HG03108 (cell line): ENCODE data around the gene SLC12A8.
A peak's percentile ranks its signal among the peaks of the same experiment; 100 is the strongest.

ENCODE experiments used
- ATAC-seq: cut with Tn5 transposase; IDR thresholded peaks from one replicate; pipeline ENCODE4 v1.9.1; 2021; ENCODE audit warnings: moderate library complexity; ENCODE audit not compliant: unreplicated experiment

SLC12A8 gene

DNA sequence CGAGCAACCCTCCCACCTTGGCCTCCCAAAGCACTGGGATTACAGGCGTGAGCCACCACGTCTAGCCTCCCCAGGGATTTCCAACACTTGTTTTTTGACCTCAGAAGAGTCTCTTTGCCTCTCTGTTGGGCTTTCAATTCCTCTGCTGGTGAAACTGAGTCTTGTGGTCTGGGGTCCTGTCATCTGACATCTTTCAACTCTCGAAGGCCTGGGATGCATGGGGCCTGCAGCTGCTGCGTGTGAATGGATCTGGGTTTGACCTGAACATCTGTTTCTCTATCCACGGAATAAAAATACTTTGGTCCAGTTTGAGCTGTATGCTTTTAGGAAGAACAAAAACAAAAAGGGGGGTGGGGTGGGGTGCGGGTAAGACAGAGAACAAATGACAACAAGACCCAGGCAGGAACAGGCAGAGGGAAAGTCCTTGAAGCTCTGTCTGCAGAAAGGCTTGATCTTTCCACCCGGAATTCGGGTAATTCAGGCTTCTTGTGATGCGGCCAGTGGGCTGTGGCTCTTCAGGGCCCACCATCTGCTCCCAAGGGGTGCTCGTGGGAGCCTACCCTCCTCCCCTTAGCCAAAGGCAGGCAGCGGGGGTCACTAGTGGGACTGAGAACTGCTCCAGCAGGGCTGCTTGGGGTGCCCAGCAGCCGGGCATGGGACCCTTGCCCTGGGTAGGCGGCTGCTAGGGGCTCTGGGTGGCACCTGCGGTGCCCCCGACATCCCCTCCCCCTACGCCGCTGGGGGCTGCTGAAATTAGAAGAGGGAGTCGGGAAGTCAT is 71.5 kb downstream of the SLC12A8 start:
- ATAC-seq, result peak; percentile 10

DNA sequence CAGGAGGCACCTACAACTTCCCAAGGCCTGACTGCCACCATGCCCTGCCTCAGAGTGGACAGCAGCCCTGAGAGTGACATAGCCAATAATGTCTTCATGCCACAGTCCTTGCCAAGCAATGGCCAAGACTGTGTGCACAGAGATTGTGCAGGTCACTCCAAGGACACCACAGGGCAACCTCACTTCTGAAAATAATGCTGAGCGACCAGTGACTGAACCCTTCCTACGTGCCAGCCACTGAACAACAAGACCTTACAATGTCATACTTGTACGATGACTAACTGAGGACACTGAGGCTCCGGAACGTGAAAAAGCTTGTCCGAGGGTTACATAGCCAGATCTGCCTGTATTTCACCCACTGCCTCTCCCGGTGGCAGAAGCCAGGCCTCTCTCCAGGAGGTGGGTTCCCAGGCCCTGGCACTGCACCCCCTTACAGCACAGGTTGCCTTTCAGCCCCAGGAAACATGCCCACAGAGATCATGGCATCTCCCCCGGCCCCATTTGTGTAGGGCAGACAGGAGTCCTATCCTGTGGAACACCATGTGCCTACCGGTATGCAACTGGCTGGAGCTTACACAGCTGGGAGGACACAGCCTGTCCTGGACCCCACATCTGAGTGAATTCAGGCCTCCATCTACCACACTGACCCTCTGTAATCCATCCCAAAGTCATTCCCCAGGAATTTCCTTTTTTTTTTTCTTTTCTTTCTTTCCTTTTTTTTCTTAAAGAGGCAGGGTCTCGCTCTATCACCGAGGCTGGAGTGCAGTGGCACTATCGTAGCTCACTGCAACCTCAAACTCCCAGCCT is 72.3 kb downstream of the SLC12A8 start:
- no peak for ATAC-seq

DNA sequence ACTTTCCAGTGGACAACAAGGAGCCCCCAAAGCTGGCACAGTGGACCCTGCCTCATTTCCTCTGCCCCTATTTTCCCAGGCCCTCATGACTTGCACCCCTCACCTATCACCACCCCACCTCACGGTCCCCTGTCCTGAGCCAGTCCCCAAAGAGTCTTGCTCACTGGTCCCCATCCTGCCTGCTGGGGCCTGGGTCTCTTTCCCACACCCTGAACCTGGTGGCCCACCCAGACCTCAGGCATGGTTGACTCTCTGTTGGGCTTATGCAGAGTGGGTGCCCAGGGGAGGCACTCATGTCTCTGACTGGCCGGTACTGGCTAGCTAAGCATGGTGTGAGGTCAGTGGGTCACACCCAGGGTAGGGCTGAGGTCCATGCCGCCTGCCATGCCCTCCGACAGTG is 73.2 kb downstream of the SLC12A8 start:
- ATAC-seq, result no peak

DNA sequence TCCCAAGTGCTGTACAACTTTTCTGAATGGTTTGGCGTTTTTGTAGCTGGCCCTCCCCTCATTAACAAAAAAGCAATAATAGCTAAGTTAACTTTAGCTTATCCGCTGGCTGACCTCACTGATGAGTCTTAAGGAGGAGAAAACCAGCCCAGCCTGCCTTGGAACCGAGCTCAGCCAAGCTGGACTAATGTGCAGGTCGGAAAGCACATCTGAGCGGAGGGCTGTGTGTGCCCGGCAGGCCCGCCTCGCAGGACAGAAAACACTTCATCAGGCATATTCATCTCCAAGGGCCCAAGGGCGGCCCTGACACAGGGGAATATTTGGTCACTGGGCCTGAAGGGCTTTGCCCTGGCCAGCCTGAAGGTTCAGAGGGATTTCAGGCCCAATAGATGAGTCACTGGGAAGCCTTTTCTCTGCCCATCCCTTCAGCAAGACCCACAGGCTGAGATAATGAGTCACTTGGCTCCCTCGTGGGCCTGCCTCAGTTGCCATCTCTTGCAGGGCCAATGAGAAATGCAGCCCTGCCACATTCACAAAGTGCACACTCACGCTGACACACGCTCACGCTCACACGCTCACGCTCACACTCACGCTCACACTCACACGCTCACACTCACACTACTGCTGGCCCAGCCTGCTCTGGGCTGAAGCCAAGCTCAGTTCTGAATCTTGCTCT is 75.1 kb downstream of the SLC12A8 start:
- no peak for ATAC-seq

DNA sequence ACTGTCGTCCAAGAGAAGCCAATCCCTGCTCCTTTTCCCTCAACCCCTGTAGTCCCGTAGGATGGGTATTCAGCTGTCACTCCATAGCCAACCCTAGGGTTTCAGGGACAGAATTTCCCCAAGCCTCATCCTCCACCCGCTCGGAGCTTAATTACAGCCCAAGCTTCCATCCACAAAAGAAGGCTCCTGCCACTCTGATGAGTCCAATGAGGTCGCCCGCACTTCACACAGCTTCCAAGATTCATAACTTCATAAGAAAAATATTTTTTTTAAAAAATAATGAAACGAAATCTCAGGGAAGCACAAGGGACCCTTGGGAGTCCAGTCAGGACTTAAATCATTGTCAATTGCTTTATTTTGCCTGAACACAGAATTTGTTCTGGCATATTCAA is 75.6 kb downstream of the SLC12A8 start:
- ATAC-seq, result no peak

DNA sequence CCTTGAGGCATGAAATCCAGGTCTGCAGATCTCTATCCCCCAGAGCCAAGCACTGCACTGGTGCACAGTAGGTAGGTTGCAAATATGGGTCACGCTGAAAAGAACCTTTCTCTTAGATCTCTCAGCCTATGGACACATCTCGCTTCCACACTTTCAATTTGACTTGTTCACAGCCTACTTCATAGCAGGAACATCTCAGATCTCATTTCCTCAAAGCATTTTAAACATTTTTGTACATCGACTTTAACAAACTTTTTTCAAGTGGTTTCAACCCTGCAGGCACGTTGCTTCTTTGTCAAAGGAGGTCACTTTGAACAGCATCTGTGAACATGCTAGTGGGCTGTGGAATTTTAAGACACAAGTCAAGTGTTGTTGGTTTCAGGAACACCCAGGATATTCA is 76.0 kb downstream of the SLC12A8 start:
- no peak for ATAC-seq

DNA sequence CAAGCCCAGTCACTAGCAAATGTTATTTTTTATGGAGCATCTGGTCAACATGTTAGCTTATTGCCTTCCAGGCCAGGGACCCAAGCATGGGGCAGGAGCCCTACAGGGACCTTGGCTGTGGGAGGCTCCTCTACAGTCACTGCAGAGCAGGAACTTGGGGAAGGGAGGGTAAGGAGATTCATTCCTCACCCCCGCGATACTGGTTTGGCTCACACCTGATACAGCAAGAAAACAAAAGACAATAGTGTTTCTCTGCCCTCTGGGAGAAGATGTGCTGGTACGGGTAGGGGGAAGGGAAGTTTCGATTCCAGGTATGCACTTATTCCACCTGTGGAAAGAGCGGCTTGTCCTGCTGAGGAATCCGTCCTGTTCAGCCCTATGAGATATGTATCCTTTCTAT is 77.6 kb downstream of the SLC12A8 start:
- no peak for ATAC-seq

DNA sequence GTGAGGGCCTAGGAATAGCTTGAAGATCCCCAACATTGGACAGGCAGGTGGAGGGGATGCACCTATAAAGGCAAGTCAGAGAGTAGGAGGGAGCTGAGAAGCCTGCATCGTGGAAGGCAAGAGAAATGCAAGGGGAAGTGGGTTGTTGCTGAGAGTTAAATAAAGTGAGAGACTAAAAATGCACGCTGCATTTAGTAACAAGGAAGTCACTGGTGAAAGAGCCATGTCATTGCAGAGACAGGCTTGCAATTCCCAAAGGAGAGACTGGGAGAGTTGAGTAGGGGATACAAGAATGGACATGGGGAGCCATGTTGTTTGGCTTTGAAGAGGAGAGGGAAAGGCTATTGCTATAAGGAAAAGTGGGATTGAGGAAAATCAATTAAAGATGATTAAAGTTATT is 79.7 kb downstream of the SLC12A8 start:
- ATAC-seq, result no peak

DNA sequence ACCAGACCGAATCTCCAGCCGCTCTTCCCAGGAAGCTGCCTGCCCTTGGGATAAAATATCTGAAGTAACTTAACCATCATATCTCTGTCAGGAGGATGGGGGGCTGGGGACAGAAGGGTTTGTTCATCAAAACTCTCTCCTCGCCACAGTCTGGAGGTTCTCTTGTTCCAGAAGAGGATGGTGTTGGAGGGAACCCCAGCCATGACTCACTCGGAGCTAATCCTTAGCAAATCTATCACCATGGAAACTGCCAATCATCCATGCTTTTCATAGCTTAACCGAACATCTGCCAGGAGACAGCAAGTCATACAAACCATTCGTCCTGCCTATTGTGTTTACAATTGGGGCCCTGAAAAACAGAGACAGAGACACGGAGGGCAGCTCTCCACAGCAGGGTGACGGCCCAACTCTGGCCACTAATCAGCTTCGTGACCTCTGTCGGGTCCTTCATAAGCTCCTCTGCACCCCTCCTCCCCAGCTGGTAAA is 83.0 kb downstream of the SLC12A8 start:
- ATAC-seq, result no peak

DNA sequence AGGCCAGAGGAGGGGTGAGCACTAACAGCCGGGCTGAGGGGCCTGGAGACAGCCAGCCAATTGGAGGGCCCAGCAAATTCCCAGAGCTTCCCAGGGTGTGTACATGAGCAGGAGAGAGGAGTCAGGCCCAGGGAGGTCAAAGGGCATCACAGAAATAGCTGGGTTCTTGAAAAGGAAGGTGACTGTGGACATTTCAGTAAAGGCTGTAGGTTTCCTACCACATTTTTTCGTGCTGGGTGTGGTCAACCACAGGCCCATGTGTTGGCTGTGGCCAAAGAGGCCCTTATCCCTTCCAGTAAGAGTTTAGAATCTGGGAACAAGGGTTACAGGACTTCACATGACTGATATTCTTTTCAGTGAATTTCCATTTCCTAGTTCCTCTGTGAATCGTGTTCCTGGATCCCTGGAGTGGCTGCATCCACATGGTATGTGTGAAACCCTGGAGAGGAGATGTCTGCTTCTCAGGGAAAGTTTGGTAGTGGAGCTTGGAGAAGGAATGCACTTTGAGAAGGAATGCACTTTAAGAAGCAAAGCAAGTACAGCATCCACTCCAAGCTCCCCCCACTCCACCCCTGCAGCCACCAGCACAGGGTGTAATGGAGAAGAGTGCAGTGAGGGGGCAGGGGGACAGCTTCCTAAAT is 83.6 kb downstream of the SLC12A8 start:
- no peak for ATAC-seq

DNA sequence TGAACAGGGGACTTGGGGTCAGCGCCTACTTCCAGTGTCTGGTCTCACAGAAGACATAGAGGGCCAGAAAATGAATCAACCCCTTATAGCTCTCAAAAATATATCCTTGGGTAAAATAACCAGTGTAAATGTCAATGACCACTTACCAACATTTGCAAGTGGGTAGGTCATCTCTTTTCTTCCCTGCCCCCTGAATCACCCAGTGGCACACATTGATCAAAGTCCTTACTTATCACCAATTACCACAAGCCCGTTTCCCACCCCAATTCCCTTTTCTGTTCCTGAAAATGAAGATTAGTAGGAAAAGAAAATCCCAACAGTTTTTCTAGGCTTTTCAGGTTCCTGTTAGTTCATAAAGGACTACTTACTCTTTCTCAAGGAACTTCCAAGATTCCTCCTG is 86.2 kb downstream of the SLC12A8 start:
- ATAC-seq, result no peak

DNA sequence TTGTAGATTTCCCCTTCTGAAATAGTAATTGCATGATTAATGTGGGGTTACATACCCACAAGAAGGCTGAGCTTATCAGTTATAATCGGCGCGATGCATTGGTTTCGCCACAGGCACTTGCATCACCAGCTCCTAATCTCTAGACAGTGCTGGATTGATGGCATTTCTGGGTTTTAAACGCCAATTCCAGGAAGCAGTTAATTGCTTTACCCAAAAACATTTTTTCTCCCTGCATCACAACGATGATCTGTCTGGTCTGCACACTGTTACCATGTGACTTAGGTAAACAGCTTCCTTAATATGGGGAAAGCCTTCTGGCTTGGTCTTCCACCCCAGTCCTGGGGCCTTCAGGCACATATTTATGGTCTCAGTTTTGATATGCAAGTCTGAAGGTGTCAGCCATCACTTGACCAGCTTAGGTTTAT is 86.7 kb downstream of the SLC12A8 start:
- no peak for ATAC-seq

DNA sequence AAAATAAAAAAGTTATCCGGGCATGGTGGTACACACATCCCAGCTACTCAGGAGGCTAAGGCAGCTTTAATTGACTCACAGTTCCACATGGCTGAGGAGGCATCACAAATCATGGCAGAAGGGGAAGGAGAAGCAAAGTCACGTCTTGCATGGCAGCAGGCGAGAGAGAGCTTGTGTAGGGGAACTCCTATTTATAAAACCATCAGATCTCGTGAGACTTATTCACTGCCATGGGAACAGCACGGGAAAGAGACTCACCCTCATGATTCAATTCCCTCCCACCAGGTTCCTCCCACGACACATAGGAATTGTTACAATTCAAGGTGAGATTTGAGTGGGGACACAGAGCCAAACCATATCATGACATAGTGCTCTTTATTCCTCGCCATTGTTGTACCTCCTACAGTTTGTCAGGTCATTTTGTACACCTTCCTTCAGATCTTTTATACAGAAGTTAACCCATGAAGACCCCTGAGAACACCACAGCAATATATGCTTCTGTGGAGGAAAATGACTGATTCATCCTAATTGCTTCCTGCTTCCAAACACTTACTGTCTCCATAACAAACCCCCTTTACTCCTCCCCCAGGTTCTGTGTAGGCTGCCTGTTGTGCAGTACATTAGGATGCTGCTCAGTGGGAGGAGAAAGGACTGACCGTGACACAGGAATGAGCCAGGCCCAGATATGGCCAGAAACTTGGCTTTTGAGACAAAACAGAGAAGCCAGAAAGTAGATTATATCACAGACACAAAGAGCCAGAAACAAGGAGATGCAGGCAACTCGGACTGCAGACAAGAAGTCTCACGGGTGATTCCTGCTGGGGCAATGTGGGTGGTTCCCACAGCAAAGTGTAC is 88.9 kb downstream of the SLC12A8 start:
- ATAC-seq, result no peak

DNA sequence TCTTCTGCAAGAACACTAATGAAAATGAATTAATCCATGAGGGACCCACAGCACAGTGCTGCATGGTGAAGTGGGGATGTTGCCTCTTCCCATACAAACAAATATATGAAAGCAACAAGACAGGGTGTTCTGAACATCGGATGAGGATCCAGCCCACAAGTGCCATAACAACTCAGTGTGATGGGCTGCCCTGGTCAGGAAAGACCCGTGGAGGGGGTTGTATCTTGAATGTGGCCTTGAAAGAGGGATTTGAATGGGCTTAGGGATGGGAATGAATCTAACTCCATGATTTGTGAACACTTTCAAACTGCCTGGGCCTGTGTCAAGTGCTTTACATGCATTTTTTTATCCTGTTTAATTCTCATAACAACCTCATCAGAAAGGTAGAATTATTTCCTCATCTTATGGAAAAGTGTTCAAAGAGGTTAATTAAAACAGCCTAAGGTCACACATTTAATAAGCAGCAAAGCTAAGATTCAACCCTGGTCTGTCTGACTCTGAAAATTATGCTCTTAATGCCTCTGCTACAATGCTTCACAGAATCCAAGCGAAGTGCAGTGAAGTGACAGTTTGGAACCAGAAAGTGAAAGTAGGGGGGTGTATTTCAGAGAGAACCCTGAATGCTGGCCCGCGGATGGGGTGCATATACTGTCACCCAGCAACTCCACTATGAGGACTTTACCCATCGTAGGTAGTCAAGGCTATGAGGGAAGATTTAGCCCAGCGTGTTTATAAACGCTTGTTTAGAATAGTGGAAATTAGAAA is 91.1 kb downstream of the SLC12A8 start:
- no peak for ATAC-seq

DNA sequence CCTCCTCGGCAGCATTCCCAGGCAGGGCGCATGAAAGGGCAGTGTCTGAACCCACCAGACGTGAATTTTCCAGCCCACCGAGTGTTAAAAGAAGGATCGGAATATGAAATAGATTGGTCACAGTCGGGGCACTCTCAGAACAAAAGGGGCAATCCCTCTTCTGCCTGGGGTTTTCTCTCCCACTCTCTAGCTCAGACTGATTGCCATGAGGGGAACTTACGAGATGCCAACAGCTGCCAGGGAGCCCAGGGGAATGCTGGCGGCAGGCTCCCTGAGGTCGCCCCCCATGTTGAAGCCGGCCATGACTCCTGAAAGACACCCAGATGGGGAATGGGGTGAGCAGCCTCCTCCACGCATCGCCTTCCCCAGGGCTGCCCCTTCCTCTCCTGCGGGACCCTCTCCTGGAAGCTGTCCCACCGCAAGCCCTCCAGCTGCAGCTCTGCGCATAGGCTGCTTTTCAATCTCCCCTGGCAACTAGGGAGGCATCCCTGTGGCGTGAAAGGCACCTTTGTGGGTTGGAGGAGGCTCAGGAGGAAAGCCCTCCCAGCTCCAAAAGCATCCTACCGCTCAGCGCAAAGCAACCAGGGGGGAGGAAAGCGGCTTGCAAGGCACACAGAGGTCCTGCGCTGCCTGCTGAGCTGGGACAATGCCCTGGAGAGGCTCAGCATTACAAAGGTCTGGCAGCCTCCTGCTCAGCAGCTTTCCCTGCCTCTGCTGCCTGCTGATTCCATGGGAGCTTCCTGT is 92.0 kb downstream of the SLC12A8 start:
- no peak for ATAC-seq

DNA sequence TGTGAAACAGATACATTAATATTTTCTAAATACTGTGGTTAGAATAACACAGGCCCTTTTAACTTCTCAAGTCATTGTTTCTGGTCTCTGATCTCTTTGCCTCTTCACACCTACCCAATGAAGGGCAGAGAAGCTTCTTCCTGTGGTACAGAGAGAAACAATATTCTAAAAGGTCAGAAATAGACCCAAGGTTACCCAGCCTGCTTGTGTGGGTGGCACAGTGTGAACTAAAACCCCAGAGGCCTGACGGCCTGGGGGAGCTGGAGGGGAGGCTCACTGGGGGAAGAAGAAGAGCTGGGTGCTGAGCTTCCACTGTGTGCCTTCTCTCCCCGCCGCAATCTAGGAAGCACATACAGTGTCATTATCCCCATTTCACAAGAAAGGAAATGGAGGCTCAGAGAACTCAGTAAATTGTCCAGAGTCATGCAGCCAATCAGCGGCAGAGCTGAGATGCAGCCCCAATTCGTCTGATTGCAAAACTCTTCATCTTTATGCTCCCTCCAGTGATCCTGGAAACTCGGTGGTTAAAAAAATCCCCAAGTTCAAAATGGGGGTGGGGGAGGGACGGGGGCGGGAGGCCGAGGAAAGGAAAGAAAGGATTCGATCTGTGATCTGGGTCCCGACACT is 92.7 kb downstream of the SLC12A8 start:
- peak; percentile 65 for ATAC-seq

DNA sequence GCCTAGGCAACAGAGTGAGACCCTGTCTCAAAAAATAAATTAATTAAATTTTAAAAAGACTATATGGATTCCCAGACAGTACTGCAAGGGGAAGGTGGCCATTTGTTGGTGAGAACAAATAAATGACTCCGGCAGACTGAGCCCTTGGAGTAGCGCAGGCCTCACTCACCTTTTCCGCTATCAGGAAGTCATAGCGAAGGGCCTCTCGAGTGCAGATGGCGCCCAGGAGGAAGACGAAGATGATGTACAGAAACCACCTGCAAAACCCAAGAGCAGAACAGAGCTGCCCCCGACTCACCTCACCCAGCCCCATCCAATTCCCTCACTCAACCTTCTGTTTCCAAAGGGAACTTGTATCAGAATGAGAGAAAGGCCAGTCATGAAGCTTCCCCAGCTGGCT is 93.9 kb downstream of the SLC12A8 start:
- ATAC-seq, result no peak

DNA sequence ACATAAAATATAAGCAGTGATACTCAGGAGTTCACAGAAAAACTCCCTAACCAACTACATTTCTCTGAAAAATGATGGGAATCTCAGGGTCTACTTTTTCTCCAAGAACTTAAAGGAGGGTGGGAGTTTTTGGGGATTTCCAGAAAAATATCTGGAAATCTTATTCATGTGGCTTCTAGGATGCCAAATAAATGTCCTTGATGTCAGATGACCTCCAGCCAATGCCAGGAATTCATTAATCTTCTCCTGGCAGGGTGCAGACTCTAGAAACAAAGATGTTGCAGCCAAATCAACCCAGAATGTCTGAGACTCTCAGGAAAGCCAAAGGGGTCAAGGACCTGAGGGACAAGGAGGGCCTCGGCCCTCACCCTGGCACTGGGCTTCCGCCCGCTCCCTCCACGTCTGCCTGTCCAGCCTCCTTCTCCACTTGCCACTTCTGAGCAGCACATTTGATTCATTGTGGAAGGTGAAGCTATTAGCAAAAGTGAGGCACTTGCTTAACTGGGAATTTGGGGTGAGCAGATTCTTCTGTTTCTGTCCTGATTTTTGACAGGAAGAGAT is 94.8 kb downstream of the SLC12A8 start:
- no peak for ATAC-seq
